DMS53 (cell line): Measurements from ENCODE around the gene ADAMTS12.
A peak's percentile ranks its signal among the peaks of the same experiment; 100 is the strongest.

Experiments
- DNase-seq: peaks from one replicate; lab custom pipeline; 2025; lab: John Stamatoyannopoulos, UW

The ADAMTS12 gene

DNA sequence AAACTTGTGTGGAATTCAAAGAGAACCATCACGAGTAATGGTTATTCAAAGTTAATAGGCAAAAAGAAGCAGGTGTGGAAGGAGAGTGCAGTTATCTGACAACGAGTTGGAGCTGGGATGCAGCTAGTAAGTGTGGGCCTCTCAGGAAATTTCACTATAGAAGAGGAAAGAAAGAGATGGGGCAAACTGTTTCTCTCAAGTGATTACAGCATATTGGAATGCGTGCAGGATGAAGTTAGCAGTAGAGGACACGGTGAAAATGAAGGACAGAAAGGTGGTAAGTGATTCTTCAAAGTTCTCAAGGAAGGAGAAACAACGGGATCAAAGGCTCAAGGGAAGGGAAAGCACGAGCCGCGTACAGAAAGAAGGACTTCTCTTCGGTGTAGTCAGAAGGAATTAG lies 84.0 kb downstream of the ADAMTS12 start:
- DNase-seq, result no peak

DNA sequence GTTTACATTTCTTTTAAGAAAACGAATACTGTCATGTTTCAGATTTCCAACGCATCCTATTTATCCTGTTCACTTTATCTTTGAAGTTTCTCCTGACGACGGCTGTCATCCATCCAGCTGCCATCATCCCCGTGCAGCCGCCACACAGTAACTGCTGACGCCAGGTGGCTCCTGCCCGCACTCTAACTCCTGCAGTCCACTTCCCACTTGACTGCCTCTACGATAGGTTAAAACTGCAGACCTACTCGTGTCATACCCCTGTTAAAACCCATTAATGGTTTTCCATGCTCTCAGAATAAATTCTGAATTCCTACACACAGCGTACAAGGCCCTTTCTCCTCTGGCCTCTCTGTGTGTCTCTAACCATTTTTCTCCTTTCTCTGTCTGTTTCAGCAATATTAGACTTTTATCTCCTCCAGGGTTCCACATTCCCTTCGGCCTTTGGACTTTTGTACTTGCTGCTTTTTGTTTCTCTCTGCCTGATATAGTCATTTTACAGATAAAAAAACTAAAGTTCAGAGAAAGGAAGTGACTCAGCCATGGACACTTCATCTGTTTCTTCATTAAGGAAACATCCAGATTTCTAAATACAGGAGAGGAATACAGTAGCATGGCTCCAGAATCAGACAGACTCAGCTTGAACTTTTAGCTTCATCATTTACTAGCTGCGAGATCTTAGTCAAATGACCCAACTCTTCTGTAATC lies 84.9 kb downstream of the ADAMTS12 start:
- DNase-seq, result no peak

DNA sequence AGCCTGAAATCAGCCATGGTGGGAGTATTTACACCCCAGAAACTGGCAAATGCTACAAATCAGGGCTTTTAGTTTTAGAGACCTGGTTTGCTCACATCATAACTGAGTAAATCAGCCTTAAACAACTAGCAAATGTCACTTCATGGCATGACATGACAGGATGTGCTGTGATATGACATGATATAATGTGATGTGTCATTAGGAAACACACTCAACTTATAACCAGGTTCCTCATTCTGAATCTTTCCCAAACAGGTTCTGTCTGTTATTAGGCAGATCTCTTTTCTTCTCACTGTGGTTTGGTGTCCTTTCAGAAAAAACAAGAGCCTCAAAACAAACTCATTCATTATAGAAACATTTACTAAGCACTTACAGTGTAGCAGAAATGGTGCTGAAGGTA lies 90.5 kb downstream of the ADAMTS12 start:
- no peak for DNase-seq

DNA sequence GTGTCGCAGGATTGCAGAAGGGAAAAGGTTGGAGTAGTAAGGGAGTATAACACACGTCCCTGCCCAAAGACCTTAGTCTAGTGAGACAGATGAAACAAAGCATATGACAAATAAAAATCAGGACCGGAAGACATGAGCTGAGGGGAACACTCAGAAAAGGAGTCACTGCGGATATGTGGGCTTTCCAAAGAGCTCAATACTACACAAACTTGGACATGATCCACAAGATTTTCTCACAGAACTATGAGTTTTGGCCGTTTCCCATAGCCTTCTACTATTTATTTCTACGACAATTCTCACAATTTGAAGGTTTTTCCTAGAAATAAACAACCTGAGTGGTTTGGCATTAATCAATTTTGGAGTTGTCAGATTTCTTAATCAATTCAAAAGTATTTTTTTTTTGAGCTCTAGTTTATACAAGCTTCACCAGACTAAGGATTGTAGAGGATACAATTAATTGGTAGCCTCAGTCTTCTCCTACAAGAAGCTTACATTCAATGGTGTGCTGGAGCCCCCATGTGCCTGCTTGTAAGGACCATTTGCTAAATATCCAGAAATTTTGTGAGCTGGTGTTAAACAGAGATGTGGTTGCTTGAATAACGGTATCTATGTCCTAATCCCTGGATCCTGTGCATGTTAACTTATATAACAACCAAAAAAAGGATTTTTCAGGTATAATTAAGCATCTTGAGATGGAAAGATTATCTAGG lies 91.4 kb downstream of the ADAMTS12 start:
- no peak for DNase-seq

DNA sequence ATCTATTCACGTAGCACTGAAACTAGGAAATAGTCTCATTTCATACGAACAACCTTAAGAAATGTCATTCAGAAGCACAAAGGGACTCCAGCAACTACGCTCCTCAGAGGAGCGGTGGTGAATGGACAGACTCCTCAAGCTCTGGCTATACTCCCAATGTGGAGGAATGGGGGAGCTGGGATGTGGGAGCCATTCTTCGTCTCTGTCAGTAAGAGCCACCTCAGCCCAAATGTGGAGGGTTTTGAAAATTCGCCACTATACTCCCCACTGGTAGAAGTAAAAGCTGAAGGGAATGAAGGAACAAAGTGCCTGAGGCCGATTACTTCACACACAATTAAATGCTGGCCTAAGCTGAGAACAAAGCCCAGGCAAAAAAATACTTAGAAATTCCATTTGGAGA lies 96.3 kb downstream of the ADAMTS12 start:
- DNase-seq, result no peak

DNA sequence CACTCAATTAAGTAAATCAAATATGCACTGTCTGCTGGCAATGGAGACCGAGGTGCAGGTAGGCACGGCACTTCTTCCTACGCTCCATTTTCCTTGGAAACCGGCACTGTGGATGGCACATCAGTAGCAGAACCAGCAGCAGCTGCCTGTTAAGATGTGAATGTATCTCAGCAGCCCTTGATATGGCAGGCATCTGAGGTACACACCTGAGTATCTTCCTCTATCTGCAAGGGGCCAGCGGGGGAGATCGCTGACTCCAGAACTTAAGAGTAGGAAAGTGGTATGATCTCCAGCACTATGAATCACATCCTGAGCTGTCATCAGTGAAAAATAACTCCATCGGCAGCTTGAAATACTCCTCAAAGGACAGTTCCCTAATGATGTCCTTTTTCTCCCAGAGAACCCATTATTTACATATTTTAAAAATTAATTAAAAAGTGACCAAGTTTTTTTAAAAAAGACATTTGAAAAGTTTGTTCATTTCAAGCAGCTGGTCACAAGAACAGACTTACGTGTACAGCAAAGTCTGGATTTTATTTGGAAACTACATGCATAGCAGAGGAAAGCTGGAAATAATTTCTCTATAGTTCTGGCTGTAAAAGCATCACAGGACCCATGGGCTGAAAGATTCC lies 97.1 kb downstream of the ADAMTS12 start:
- DNase-seq, result no peak

DNA sequence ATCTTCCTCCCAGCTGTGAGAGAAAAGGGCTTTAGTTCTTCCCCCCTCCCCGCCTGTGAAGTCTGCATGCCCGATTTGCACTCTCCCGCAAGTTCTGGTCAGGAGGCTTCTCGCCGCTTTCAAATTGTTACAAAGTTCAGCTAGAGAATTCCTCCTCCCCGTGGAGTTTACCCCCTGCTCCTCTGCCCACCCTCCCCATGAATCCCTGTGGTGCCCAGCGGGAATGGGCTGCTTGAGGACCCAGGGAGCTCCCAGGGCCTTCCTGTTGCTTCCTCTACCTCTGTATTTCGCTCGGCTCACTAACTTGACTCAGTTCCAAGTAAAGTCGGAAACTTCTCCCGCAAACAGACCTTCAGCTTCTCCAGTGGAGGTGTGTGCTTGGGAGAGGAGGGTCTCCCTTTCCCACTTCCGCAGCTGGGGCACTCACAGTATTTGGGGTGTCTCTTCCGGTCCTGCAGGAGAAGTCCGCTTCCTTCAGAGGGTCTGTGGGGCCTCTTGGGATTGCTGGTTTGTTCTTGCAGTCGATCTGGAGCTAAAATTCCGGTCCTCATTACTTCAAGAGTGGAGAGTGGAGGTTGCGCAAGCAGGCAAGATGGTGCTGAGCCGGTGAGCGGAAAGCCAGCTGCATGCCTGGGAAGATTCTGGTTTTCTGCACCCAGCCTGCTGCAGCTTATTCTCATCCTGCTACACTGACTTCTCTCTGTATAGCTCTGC lies 97.8 kb downstream of the ADAMTS12 start:
- DNase-seq, result no peak

DNA sequence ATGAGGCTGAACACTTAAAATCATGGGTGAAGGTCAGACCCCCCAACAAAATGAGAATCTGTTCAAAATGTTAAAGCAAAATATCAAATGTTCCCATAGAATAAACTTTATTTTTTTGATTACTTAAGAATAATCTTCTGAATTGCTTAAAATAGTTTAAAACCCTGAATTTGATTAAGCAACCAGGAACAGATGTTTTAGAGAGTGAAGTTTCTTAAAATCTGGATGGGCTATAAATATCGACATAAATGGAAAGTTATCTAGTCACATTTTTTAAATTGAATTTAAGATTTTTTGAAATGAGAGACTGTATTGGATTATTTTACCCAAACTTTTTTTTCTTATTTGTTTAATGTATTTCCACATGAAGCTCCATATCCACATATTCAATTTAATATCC lies 98.5 kb downstream of the ADAMTS12 start:
- no peak for DNase-seq

DNA sequence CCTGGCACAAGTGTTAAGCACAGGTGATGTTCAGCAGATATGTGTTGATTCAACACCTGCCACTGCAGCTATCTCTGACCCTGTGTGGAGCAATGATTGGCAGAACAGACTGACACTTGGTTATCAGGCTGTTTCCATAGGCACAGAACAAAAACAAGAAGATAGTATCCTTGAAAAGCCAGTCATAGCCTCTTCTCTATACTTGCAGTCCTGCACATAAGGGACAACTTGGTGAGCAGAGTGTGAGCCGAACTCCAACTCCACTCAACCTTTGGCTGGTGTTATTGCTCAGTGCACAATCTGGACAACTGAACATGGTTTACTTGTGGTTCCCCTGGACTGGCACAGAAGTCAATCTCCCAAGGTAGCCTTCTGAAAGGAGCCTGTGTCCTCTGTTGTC lies 99.2 kb downstream of the ADAMTS12 start:
- DNase-seq, result no peak

DNA sequence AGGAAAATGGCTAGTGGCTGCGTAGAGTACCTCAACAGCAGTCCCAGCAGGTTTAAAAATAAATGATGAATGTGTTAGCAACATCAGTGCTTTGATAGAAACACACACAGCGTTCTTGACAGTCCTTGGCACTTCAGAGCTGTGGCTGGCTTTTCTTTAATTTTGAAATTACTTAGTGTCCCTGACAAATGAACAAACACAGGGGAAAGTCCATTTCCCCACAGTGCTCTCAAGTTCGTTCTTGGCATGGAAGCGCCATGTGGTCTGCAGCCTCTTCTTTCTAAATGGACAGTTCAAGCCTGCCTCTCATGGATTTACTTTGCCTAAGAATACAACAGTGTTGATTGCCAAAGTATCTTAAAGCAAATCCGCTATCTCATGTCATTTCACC lies 102.2 kb downstream of the ADAMTS12 start:
- no peak for DNase-seq

DNA sequence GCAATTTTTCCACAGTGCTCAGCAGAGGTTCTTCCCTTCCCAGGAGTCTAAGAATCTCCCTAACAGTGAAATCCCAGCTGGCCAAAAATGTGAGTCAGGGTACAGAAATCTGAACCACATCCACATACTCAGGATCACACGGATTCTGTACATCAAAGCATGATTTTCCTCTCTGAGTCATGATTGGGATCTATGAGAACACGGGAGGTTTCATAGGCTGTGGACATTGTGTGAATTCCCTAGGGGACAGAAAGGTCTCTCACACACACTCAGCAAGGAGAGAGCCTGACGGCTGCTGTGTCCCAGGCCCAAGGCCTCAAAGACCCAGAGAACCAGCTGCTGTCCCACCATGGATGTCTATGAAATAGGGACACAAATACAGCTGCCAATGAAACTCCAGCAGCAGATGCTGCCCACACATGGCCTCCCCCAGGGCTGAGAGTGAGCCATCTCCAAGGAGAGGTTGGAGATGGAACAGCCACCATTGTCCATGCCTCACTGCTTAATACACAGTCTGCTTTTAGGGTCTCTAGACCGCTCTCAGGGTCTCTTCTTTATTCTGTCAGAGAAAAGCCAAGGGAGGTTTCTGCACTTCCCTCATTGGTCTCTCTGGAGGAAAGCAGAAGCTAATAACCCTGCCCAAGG lies 102.7 kb downstream of the ADAMTS12 start:
- DNase-seq, result no peak

DNA sequence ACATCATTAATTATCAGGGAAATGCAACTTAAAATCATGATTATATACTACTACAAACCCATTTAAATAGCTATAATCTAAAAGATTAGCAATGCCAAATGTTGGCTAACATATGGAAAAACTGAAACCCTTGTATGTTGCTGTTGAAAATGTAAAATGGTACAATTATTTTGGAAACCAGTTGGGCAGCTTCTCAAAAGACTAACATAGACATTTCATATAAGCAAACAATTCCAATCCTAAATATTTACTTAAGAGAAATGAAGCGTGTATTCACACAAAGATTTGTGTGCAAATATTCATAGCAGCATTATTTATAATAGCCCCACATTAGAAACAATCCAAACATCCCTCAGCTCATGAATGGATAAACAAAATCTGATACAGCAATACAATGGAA lies 106.2 kb downstream of the ADAMTS12 start:
- DNase-seq, result peak; percentile 12

DNA sequence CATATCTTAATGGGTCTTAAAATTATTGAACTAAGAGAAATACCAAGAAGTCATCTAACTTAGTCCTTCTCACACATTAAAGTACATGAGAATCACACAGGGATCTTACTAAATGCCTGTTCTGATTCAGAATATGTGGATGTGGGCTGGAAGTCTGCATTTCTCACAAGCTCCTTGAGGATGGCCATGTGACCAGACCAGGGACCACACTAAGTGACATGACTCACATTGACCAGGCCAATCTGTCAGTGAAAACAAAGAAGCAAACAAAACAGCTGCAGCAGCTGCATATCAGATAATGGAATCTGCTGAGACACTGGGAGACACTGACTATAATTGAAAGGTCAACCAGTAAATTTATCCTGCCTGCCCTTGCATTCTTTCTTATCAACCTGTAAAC lies 110.5 kb downstream of the ADAMTS12 start:
- DNase-seq, result no peak

DNA sequence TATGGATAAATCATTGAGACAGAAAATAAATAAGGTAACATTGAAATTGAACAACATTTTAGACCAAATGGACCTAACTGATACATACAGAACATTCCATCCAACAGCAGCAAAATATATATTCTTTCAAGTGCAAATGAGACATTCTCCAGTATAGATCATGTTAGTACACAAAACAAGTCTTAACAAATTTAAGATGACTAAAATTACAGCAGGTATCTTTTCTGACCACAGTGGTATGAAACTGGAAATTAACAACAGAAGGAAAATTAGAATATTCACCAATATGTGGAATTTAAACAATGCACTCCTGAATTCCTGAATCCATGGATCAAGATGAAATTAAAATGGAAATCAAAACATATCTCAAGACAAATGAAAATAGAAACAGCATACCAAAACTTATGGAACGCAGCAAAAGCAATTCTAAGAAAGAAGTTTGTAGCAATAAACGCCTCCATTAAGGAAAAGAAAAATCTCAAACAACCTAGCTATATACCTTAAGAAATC lies 115.6 kb downstream of the ADAMTS12 start:
- DNase-seq, result no peak

DNA sequence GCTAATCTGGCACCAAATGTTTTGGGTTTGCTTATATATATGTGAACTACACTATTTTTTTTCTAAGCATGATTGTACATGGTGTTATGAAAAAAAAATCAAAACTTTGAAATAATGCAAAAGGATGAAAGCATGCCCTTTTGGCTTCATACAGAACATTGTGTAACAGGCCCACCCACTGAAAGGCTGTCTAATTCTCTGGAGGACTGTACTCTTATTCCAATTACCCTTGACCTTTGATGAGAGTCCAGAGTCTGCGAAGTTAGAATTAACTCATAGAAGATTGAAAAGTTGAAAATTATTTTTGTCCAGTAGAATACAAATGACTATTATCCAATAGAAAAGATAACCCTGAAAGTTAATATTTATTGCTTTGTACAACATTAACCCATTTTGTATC lies 117.4 kb downstream of the ADAMTS12 start:
- no peak for DNase-seq

DNA sequence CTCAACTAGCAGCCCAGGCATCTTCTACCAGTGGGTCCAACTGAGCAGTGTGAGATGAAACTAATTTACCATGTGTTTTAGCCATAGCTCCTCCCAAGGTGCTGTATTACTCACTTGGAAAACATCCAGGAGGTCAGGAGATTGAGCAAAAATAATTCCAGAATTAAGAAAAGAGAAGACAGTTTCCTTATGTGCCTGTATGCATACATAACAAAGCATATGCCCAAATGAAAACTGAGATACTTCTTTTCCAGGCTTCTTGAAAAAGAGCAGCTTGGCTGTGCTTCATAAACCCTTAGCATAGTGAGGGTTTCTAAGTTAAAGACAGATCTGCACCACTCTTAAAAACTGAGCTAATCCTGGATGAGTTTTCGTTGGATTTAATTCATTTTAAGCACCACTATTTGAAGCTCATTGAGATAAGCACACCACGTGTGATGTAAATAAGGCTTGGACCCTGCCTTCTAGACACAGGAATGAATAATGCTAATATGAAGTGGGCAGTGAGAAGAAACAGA lies 119.4 kb downstream of the ADAMTS12 start:
- DNase-seq, result no peak

DNA sequence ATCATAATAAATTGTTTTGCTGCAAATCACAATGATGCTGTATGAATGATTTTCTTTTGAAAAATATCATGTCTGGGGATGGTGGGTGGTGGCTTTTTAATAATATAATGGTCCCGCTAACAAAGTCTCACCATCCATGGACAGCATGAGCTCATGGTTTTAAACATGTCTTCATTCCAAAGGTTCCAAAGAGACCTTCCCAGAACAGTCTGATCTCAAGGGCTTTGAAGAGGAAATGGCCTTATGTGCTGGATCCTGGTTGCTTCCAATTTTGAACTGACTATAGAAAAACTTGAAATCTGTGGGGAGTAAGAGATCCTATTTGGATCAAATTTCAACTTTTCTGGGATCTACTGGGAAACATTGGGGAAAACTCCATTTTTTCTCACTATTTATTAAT lies 121.8 kb downstream of the ADAMTS12 start:
- DNase-seq, result no peak

DNA sequence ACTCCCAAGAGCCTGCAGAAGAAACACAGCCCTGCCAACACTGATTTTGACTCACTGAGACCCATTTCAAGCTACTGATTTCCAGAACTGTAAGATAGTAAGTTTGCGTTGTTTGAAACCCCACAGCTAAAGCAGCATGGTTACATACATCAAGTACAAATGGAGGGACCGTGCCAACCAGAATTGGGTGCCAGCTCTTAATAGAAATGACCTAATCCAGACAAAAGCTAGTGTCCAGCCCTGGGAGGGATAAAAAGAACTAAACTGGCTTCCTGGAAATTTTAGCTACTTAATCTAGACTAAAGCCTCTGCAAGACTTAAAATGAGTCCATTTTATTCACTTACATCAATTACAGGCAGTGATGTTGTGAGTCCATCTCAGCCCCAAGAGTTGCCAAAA lies 122.6 kb downstream of the ADAMTS12 start:
- DNase-seq, result no peak

DNA sequence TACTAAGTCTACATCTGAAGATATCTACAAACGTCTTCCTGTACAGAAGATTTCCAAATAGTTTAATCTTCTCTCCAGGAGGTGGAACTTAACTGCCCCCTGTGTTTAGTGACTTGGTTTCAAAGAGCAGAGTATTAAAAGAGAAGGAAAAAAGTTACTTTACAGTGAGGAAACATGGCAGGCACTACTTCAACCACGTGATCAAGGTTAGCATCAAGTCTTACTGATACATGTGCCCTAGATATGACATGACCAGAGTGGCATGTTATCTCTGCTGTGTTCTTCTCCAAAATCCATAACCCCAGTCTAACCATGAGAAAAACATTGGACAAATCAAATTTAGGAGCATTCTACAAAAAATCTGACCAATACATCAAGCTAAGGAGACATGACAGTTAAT lies 125.8 kb downstream of the ADAMTS12 start:
- DNase-seq, result no peak

DNA sequence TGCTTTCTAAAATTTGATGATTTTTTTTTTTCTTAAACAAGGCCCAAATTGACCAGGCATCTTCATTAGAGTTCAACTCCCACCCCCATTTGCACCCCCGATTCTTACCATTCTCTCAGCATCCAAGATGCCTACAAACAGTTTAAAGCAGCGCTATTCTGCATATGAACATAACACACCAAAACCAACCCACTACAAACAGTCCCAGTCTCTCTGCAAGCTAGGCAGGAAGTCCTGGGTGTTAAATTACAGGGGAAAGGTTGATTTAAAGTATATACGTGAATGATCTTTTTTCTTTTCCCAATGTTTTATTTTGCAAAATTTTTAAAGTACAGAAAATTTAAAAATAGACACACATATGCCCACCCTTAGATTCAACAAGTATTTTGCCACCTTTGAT lies 127.0 kb downstream of the ADAMTS12 start:
- no peak for DNase-seq

DNA sequence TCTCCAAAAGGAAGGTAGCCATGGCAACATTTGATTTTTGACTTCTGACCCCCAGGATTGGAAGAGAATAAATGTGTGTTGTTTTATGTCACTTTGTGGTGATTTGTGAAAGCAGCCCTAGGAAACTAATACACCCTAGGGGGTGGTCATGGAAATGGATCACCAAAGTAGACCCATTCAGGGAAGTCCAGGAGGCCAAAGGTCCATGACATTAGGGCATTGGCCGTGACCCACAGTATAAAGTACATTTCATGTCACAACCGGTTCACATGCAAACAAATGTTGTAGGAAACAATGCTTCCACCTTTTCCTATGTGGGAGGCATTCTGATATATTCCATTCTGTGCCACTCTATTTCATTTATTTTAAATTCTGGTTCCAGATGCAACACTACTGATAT lies 128.4 kb downstream of the ADAMTS12 start:
- no peak for DNase-seq

DNA sequence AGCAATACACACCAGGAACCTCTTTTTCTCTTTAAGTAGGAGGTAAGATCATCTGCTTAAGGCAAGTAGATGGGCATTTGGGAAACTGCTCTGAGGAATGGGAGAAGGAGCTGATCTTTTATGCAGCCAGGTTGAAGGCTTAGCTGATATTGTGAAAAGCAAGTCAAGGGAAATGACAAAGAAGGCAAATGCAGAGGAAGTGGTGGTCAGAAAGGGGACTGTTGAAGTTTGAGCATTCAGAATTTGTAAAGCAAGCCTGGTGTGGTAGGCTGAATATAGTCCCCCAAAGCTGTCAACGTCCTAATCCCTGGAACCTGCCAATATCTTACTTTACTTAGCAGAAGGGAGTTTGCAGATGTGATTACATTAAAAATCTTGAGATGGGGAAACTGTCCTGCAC lies 128.9 kb downstream of the ADAMTS12 start:
- DNase-seq, result no peak
